MCF 10A (cell line): ENCODE measurements around the gene SNTB2. TPM values are rescaled to one million over a fixed set of nuclear protein-coding genes. Genes with fewer than 3 reads are reported as not detected.

Source experiments
- BruUV-seq: library from RNA; stranded (reverse); fragments of 400-500 nt; replicated peaks from 2 replicates; lab custom pipeline; 2021; lab: Mats Ljungman, UMichigan
- CTCF ChIA-PET: fragments of 300-600 bp; sonication (Branson Sonifier 250); formaldehyde crosslinking; extraction: SDS; loops from one replicate; lab custom pipeline; 2021; ENCODE audit warnings: antibody characterized with exemption, inconsistent platforms; lab: Yijun Ruan, JAX
- POLR2A ChIA-PET: fragments of 300-600, 350-650 bp; sonication (Branson Sonifier 250); formaldehyde crosslinking; extraction: SDS; loops from one replicate; lab custom pipeline; 2020; ENCODE audit warnings: antibody characterized with exemption, inconsistent platforms; lab: Yijun Ruan, JAX
- DNase-seq: peaks from one replicate; pipeline ENCODE4 v3.0.0-alpha.2; 2018; ENCODE audit not compliant: unreplicated experiment
- H3K27ac Mint-ChIP-seq: one replicate; pipeline ENCODE4 v1.8.0; 2022; ENCODE audit warnings: mild to moderate bottlenecking, low read depth, mixed read lengths; ENCODE audit not compliant: unreplicated experiment
- H3K27me3 Mint-ChIP-seq: one replicate; pipeline ENCODE4 v1.8.0; 2022; ENCODE audit warnings: mixed read lengths; ENCODE audit not compliant: insufficient read depth, unreplicated experiment
- H3K36me3 Mint-ChIP-seq: one replicate; pipeline ENCODE4 v1.8.0; 2022; ENCODE audit warnings: mild to moderate bottlenecking, moderate library complexity, mixed read lengths; ENCODE audit not compliant: insufficient read depth, unreplicated experiment
- H3K4me1 Mint-ChIP-seq: one replicate; pipeline ENCODE4 v1.8.0; 2022; ENCODE audit warnings: mixed read lengths; ENCODE audit not compliant: insufficient read depth, unreplicated experiment
- H3K4me3 Mint-ChIP-seq: one replicate; pipeline ENCODE4 v1.8.0; 2022; ENCODE audit warnings: mild to moderate bottlenecking, moderate library complexity, mixed read lengths; ENCODE audit not compliant: unreplicated experiment
- H3K9me3 Mint-ChIP-seq: one replicate; pipeline ENCODE4 v1.8.0; 2022; ENCODE audit warnings: mixed read lengths; ENCODE audit not compliant: unreplicated experiment
- CTCF ChIP-seq: fragments of 200-600 bp; IDR thresholded peaks from one replicate; pipeline ENCODE4 v1.8.0; 2022; ENCODE audit warnings: antibody characterized with exemption, mild to moderate bottlenecking; ENCODE audit not compliant: unreplicated experiment
- intact Hi-C: fragments of 100-400 bp; cut with micrococcal nuclease; formaldehyde crosslinking; loops from 2 replicates; pipeline ENCODE4 v1.14.1; 2022
- total RNA-seq: library from RNA; stranded (reverse); gene quantifications from 2 replicates; pipeline ENCODE4 v1.2.3, GENCODE V29; 2022

The SNTB2 gene
- total RNA-seq, 1 experiment from 2014 or later, result 20.2 TPM

- CTCF ChIA-PET, result no interaction called here
- no peak for TF ChIP-seq CTCF
- POLR2A ChIA-PET, result interaction anchor here (0.6 kb wide), 1 partner anchor 1821 kb away, joined by 3 read pairs; no protein-coding TSS in a partner anchor
- no peaks in the 10 kb centered on the region for H3K4me1 Mint-ChIP-seq
- peaks cover 48% of the 10 kb centered on the region for H3K36me3 Mint-ChIP-seq
- H3K9me3 Mint-ChIP-seq, result no peaks in the 10 kb centered on the region
- no peaks in the 10 kb centered on the region for H3K27me3 Mint-ChIP-seq
- no peak for DNase-seq
- no peak overlapping the region for H3K4me3 Mint-ChIP-seq
- no peak overlapping the region for H3K27ac Mint-ChIP-seq
- no TSS peak for BruUV-seq
- intact Hi-C loops, result no loop called here
Measured at GRCh38 chr16:69345923-69346322, 159.0 kb downstream of the SNTB2 start.

- intact Hi-C loops, result no loop called here
- Mint-ChIP-seq H3K27ac (no peak overlapping the region), H3K27me3 (no peaks in the 10 kb centered on the region), H3K9me3 (no peaks in the 10 kb centered on the region), H3K4me1 (no peaks in the 10 kb centered on the region), H3K36me3 (peaks cover 43% of the 10 kb centered on the region), H3K4me3 (no peak overlapping the region)
- CTCF ChIA-PET, result no interaction called here
- BruUV-seq, result no TSS peak
- TF ChIP-seq CTCF, result no peak
- POLR2A ChIA-PET, result no interaction called here
- no peak for DNase-seq
Measured at GRCh38 chr16:69346683-69347082, 159.7 kb downstream of the SNTB2 start.

GRCh38 chr16:69348222-69348621, 161.3 kb downstream of the SNTB2 start:
- H3K4me3 Mint-ChIP-seq, result no peak overlapping the region
- BruUV-seq, result no TSS peak
- no peak for TF ChIP-seq CTCF
- POLR2A ChIA-PET, result interaction anchor here (1.1 to 1.2 kb wide), 2 partner anchors 9 to 19 kb away, joined by 3 to 4 read pairs; no protein-coding TSS in a partner anchor
- H3K27ac Mint-ChIP-seq, result no peak overlapping the region
- no peaks in the 10 kb centered on the region for H3K9me3 Mint-ChIP-seq
- CTCF ChIA-PET, result interaction anchor here (0.6 kb wide), 2 partner anchors 19 to 24 kb away, joined by 3 read pairs; no protein-coding TSS in a partner anchor
- H3K36me3 Mint-ChIP-seq, result peaks cover 43% of the 10 kb centered on the region
- H3K4me1 Mint-ChIP-seq, result no peaks in the 10 kb centered on the region
- no peak for DNase-seq
- intact Hi-C loops, result no loop called here
- H3K27me3 Mint-ChIP-seq, result no peaks in the 10 kb centered on the region

GRCh38 chr16:69349536-69349935, 162.6 kb downstream of the SNTB2 start:
- H3K4me3 Mint-ChIP-seq, result no peak overlapping the region
- H3K36me3 Mint-ChIP-seq, result peaks cover 33% of the 10 kb centered on the region
- no peaks in the 10 kb centered on the region for H3K9me3 Mint-ChIP-seq
- intact Hi-C loops, result no loop called here
- H3K27me3 Mint-ChIP-seq, result no peaks in the 10 kb centered on the region
- no TSS peak for BruUV-seq
- DNase-seq, result no peak
- no peak for TF ChIP-seq CTCF
- ChIA-PET CTCF (no interaction called here), POLR2A (interaction anchor here (1.4 to 2.2 kb wide), 2 partner anchors 8 to 32 kb away, joined by 3 to 12 read pairs; no protein-coding TSS in a partner anchor)
- H3K4me1 Mint-ChIP-seq, result no peaks in the 10 kb centered on the region
- no peak overlapping the region for H3K27ac Mint-ChIP-seq
